HCT116 (cell line): ENCODE measurements around the gene BMP8B.
"Not testable (repeated sequence)": the region's sequence is repeated elsewhere in the genome, so short reads cannot be mapped to it uniquely, and the experiment has no call there.

ENCODE experiments used
- CEBPB ChIP-seq: IDR thresholded peaks from 2 replicates; pipeline ENCODE4 v1.6.1; 2012; ENCODE audit warnings: low read depth
- EGR1 ChIP-seq: IDR thresholded peaks from 2 replicates; pipeline ENCODE4 v1.6.1; 2012; ENCODE audit warnings: low read depth
- EZH2 ChIP-seq: fragments of 200-600 bp; sonication (generic); IDR thresholded peaks from 2 replicates; pipeline ENCODE4 v1.6.1; 2017; ENCODE audit warnings: antibody characterized with exemption, mixed run types
- EZH2phosphoT487 ChIP-seq: fragments of 200-600 bp; IDR thresholded peaks from 2 replicates; pipeline ENCODE4 v1.6.1; 2018; ENCODE audit warnings: antibody characterized with exemption, borderline replicate concordance
- JUND ChIP-seq: IDR thresholded peaks from 2 replicates; pipeline ENCODE4 v1.6.1; 2012
- POLR2A ChIP-seq: IDR thresholded peaks from 2 replicates; pipeline ENCODE4 v1.7.0; 2011; ENCODE audit warnings: borderline replicate concordance; ENCODE audit not compliant: insufficient read depth, insufficient read length; ENCODE audit errors: extremely low read depth
- POLR2AphosphoS5 ChIP-seq: IDR thresholded peaks from 2 replicates; pipeline ENCODE4 v1.6.1; 2011; ENCODE audit warnings: mild to moderate bottlenecking, low read depth, low read length, moderate library complexity
- TF ChIP-seq, protein P1 (sequence below), 3 experiments: fragments of 200-600 bp in 1 of 3; sonication (generic) in 1 of 3; IDR thresholded peaks in 2 of 3; conservative IDR thresholded peaks in 1 of 3; 2 replicates each; pipeline ENCODE4 v1.5.1; 2012 to 2017; ENCODE audit warnings: low read depth in 2 of 3, low read length in 2 of 3, antibody characterized with exemption in 1 of 3, borderline replicate concordance in 1 of 3, control low read depth in 1 of 3, mild to moderate bottlenecking in 1 of 3, mixed read lengths in 1 of 3, mixed run types in 1 of 3, moderate library complexity in 1 of 3; ENCODE audit not compliant: insufficient read depth in 1 of 3
- TF ChIP-seq, protein P2 (sequence below): IDR thresholded peaks from 2 replicates; pipeline ENCODE4 v1.6.1; 2012

DNA sequence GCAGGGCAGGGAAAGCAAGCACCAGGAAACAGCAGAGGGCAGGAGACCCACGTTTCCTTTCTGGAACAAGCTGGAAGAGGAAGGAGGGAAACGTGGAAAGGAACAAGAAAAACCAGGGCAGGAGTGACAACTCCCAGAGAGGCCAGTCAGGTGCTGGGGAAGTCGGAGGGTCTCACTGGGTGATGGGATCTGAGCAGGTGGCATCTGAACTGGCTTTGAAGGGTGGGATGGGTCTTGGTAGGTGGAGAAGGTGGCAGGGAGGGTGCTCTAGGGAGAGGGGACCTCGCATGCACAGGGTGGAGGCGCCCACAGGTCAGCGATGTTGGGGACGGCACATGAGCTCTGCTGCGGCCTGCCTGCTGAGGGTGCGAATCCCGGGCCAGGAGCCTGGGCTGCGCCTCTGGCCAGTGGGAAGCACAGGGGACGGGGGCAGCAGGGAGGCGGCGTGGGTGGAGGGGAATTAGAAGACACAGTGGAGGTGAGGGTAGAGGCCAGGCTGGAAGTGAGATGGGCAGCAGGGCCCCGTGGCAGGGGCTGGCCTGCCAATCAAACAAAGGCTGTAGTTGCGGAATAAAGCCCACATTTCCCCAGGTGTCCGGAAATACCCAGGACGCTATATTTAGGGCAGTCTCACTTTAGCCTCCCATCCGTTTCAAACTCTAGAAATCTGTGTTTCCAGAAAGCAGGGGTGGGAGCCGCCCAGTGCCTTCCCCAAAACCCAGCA, 12.8 kb downstream of the BMP8B start:
- TF ChIP-seq CEBPB, EZH2phosphoT487, EZH2, JUND, POLR2AphosphoS5, EGR1, POLR2A: not testable (repeated sequence)
- TF ChIP-seq, protein P1, sequence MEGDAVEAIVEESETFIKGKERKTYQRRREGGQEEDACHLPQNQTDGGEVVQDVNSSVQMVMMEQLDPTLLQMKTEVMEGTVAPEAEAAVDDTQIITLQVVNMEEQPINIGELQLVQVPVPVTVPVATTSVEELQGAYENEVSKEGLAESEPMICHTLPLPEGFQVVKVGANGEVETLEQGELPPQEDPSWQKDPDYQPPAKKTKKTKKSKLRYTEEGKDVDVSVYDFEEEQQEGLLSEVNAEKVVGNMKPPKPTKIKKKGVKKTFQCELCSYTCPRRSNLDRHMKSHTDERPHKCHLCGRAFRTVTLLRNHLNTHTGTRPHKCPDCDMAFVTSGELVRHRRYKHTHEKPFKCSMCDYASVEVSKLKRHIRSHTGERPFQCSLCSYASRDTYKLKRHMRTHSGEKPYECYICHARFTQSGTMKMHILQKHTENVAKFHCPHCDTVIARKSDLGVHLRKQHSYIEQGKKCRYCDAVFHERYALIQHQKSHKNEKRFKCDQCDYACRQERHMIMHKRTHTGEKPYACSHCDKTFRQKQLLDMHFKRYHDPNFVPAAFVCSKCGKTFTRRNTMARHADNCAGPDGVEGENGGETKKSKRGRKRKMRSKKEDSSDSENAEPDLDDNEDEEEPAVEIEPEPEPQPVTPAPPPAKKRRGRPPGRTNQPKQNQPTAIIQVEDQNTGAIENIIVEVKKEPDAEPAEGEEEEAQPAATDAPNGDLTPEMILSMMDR (IDR thresholded peaks at IDR 0.05 in 2 of 3, conservative IDR thresholded peaks at IDR 0.05 in 1 of 3; ENCODE audit: borderline replicate concordance in 1 of 3, insufficient read depth in 1 of 3, low read depth in 2 of 3, low read length in 2 of 3) = not testable (repeated sequence)
- TF ChIP-seq, protein P2, sequence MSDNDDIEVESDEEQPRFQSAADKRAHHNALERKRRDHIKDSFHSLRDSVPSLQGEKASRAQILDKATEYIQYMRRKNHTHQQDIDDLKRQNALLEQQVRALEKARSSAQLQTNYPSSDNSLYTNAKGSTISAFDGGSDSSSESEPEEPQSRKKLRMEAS = not testable (repeated sequence)
